GM12874 (cell line): ENCODE results near the gene TNFRSF21.

ENCODE experiments used
- TF ChIP-seq, protein P1 (sequence below): IDR thresholded peaks from 2 replicates; pipeline ENCODE4 v1.5.1; 2011; ENCODE audit warnings: low read depth, mild to moderate bottlenecking, control low read depth, low read length, moderate library complexity; ENCODE audit not compliant: insufficient read depth

Gene TNFRSF21

DNA sequence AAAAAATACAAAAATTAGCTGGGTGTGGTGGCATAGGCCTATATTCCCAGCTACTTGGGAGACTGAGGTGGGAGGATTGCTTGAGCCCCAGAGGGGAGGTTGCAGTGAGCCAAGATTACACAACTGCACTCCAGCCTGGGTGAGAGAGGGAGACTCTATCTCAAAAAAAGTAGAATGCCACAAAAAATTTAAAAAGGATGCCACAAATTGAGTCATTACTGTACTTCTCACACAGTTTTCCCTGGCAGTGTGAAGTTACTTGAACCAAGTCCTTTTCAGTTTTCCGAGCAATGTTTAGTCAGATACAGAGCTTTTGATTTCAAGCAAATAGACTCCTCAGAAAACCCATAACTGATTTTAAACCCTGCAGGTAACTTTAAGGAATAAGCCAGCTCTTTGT is 53.3 kb downstream of the TNFRSF21 start:
- TF ChIP-seq, protein P1, sequence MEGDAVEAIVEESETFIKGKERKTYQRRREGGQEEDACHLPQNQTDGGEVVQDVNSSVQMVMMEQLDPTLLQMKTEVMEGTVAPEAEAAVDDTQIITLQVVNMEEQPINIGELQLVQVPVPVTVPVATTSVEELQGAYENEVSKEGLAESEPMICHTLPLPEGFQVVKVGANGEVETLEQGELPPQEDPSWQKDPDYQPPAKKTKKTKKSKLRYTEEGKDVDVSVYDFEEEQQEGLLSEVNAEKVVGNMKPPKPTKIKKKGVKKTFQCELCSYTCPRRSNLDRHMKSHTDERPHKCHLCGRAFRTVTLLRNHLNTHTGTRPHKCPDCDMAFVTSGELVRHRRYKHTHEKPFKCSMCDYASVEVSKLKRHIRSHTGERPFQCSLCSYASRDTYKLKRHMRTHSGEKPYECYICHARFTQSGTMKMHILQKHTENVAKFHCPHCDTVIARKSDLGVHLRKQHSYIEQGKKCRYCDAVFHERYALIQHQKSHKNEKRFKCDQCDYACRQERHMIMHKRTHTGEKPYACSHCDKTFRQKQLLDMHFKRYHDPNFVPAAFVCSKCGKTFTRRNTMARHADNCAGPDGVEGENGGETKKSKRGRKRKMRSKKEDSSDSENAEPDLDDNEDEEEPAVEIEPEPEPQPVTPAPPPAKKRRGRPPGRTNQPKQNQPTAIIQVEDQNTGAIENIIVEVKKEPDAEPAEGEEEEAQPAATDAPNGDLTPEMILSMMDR: no peak

DNA sequence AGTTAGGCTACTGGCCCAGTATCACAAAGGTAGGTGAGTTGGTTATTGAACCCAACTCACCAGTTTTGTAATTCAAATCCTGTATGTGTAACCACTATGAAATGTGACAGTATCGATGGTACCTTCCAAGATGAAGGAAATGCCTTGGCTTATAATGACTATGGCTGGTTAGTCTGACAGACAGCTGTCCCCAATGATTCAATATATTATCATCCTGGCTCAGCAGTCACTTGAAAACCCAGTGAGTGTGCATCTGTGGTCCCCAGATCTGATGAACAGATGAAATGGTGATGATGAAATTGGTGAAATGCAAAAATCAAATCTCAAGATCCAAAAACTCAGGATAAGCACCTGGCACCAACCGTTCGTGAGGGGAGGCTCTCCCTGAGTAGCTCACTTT is 54.8 kb downstream of the TNFRSF21 start:
- TF ChIP-seq, protein P1: no peak

DNA sequence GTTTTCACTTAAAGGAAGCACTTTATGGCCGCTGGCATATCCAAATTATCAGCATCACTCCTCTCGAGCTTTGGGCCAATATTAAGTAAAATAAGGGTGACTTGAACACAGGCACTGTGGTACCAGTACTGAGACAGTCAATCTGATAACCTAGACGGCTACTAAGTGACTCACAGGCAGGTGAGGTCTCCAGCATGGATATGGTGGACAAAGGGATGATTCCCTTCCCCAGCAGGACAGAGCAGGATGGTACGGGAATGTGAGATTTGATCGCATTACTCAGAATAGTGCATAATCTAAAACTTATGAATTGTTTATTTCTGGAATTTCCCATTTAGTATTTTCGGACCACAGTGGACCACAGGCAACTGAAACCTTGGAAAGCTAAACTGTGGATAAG is 55.7 kb downstream of the TNFRSF21 start:
- TF ChIP-seq, protein P1: no peak

DNA sequence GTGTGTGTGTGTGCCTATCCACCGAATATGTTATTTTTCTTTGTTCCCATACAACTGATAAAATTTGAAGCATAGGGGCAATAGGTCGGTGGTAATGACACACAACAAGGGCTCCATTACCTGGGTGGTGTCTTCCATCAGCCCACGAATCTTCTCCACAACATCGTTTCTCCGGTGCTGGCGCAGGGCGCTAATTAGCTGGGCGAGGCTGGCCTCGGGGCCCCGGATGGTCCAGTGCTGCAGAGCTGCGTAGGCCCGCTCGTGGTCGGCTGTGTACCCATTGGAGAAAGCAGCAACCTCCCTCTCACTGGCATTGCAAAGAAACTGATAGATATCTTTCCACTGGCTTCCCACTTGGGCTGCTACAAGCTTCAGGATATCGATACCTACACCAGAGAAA is 56.6 kb downstream of the TNFRSF21 start:
- TF ChIP-seq, protein P1: no peak

DNA sequence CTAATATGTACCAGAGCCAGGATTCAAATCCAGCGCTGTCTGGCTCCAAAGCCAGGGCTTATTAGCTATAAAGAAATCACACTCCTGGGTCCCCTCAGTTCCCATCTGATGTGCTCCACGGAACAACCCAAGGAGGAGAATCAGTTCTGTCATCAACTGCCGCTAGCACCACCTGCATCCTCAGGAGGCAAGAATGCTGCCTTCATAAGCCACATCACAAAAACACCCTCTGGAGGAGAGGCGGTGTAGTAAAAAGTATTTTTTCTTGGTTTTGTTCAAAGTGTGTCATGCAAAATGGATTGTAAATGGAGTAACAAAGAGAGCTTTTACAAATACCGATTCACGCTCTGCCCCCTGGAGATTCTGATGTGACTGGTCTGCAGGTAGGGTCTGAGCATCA is 57.1 kb downstream of the TNFRSF21 start:
- TF ChIP-seq, protein P1: no peak

DNA sequence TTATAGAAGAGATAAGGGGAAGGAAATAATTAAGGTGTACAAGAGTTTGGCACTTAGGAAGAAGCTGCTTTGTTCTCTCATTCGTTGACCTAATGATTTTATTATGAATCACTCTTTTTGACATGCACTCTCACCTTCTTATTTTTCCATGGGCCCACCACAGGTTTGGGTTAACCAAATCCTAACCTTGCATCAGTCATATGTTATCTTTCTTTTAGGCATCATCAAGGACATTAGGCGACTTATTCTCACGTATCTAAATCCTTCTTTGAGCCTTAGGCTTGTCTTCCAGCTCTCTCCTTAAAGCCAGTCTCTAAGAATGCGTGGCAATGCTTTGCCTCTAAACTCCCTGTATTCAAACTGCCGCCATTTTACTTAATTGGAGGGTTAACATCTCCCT is 58.3 kb downstream of the TNFRSF21 start:
- TF ChIP-seq, protein P1: no peak

DNA sequence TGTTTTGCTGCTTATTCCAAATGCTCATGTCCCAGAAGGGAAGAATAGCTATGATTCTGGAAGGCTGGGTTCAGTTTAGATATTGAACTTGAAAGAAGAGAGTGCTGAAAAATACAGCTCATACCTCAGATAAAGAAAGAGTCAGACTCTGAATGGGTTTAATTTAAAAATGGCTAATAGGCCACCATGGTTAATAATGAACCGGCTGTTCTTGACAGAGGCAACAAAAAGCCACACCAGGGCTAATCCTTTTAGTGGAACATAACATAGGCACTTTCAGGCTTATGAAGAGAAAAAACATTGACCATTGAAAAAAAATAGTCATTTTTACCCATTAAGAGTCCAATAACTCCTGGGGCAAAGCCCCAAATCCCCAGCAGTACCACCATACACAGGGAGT is 59.4 kb downstream of the TNFRSF21 start:
- TF ChIP-seq, protein P1: no peak

DNA sequence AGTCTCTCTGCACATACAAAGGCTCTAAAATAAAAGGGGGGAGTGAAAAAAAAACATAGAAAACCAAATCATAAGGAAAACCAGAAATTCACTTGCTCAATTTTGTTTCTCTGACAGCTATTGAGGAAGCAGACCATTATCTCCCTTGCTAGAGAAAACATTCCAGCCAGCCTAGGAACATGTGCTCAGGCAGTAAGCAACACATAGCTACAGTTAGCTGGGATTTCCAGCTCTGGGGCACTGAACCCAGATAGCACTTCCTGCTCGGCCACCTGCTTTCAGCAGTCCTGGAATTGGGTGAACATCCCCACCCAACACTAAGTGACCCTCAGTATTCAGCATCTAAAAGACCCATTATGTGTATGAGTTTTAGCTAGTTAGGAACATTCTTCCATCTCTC is 61.3 kb downstream of the TNFRSF21 start:
- TF ChIP-seq, protein P1: no peak
